Measurements from ENCODE around the gene IL16.

DNA sequence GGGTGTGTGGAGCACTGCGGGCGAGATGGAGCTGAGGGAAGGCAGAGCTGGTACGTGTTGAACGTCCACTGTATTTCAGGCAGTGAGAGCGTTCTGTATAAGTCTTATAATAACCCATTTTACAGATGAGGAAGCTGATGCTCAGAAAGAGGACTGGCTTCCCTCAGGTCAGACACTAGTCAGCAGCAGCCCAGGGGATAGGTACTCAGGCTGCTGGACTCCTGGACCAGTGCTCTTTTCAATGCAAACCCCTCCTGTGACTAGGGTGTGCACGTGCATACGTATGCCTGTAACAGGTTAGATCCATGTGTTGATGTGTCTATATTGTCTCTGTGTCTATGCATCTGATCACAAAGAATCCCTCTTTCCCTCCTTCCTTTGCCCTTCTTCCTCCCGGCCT lies 8.3 kb upstream of the IL16 start:
- TF ChIP-seq, protein P1, sequence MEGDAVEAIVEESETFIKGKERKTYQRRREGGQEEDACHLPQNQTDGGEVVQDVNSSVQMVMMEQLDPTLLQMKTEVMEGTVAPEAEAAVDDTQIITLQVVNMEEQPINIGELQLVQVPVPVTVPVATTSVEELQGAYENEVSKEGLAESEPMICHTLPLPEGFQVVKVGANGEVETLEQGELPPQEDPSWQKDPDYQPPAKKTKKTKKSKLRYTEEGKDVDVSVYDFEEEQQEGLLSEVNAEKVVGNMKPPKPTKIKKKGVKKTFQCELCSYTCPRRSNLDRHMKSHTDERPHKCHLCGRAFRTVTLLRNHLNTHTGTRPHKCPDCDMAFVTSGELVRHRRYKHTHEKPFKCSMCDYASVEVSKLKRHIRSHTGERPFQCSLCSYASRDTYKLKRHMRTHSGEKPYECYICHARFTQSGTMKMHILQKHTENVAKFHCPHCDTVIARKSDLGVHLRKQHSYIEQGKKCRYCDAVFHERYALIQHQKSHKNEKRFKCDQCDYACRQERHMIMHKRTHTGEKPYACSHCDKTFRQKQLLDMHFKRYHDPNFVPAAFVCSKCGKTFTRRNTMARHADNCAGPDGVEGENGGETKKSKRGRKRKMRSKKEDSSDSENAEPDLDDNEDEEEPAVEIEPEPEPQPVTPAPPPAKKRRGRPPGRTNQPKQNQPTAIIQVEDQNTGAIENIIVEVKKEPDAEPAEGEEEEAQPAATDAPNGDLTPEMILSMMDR (IDR thresholded peaks at IDR 0.05), result no peak
- TF ChIP-seq EZH2 (IDR thresholded peaks at IDR 0.05; ENCODE audit: borderline replicate concordance, insufficient read depth, low read depth, low read length, poor library complexity, severe bottlenecking), result no peak
